ENCODE results near the gene RGL3.

DNA sequence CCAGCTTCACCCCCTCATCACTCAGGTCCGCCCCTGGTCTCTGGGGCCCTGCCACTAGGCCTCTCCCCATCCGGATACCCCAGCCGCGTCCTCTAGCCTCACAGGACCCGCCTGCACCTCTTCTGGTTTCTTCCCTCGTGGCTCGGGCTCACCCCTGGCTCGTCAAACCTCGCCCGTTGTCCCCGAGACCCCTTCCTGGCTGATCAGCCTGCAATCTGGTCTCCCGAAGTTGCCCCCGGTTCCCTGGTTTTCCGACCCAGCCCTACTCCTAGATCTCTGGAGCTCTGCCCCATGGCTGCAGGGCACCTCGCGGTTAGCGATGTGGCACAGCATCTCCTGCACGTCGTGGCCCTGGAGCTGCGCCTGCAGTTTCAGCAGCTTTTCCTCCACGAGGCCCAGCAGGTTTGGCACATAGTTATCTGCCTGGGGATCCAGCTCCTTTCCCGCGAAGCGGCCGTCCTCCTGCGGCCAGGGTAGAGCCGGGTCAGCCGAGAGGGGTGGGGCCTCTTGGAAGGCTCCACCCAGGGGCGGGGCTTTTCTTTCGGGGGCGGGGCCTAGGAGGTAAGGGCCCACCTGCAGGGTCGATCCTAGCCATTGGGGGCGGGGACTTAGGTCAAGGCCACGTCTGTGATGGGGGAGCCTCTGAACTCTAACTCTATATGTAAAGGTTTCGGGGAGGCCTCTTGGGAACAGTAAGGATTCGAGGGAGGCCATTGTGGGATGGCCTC lies 2.4 kb upstream of the RGL3 start:
- TF ChIP-seq POLR2A (IDR thresholded peaks at IDR 0.05), result no peak
- TF ChIP-seq, protein P1, sequence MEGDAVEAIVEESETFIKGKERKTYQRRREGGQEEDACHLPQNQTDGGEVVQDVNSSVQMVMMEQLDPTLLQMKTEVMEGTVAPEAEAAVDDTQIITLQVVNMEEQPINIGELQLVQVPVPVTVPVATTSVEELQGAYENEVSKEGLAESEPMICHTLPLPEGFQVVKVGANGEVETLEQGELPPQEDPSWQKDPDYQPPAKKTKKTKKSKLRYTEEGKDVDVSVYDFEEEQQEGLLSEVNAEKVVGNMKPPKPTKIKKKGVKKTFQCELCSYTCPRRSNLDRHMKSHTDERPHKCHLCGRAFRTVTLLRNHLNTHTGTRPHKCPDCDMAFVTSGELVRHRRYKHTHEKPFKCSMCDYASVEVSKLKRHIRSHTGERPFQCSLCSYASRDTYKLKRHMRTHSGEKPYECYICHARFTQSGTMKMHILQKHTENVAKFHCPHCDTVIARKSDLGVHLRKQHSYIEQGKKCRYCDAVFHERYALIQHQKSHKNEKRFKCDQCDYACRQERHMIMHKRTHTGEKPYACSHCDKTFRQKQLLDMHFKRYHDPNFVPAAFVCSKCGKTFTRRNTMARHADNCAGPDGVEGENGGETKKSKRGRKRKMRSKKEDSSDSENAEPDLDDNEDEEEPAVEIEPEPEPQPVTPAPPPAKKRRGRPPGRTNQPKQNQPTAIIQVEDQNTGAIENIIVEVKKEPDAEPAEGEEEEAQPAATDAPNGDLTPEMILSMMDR (IDR thresholded peaks at IDR 0.05), result no peak

All from prostate gland (tissue), 2 donors.